IMR-90 (cell line): ENCODE results near the gene RYR2.

Experiments
- CTCF ChIP-seq: conservative IDR thresholded peaks from 2 replicates; pipeline ENCODE4 v1.5.1; 2012; ENCODE audit warnings: mild to moderate bottlenecking, low read depth, low read length, improper control_type of control experiment
- SMC3 ChIP-seq: fragments of 150-350 bp; IDR thresholded peaks from 2 replicates; pipeline ENCODE4 v1.6.1; 2016; ENCODE audit warnings: low read depth, mild to moderate bottlenecking, antibody characterized with exemption, low read length, moderate library complexity

GRCh38 chr1:237227476-237227875 lies 185.5 kb downstream of the RYR2 start:
- no peak for TF ChIP-seq SMC3
- no peak for TF ChIP-seq CTCF
